ENCODE results near the gene UBB. TPM values are rescaled to one million over a fixed set of nuclear protein-coding genes. Genes with fewer than 3 reads are reported as not detected.
A peak's percentile ranks its signal among the peaks of the same experiment; 100 is the strongest.
"Not testable (repeated sequence)": the region's sequence is repeated elsewhere in the genome, so short reads cannot be mapped to it uniquely, and the experiment has no call there.

Gene UBB
- total RNA-seq, 1 donor from 2014 or later = 2,177 TPM

- H3K9me3 Mint-ChIP-seq = no peaks in the 10 kb centered on the region
- H3K4me1 Mint-ChIP-seq = no peaks in the 10 kb centered on the region
- no peak overlapping the region for H3K4me3 Mint-ChIP-seq
- no peaks in the 10 kb centered on the region for H3K27me3 Mint-ChIP-seq (ENCODE audit: low read depth)
- H3K27ac Mint-ChIP-seq (ENCODE audit: unreplicated experiment) = no peak overlapping the region
- TF ChIP-seq, protein P1, sequence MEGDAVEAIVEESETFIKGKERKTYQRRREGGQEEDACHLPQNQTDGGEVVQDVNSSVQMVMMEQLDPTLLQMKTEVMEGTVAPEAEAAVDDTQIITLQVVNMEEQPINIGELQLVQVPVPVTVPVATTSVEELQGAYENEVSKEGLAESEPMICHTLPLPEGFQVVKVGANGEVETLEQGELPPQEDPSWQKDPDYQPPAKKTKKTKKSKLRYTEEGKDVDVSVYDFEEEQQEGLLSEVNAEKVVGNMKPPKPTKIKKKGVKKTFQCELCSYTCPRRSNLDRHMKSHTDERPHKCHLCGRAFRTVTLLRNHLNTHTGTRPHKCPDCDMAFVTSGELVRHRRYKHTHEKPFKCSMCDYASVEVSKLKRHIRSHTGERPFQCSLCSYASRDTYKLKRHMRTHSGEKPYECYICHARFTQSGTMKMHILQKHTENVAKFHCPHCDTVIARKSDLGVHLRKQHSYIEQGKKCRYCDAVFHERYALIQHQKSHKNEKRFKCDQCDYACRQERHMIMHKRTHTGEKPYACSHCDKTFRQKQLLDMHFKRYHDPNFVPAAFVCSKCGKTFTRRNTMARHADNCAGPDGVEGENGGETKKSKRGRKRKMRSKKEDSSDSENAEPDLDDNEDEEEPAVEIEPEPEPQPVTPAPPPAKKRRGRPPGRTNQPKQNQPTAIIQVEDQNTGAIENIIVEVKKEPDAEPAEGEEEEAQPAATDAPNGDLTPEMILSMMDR (conservative IDR thresholded peaks at IDR 0.05) = no peak
- no peaks in the 10 kb centered on the region for H3K36me3 Mint-ChIP-seq (ENCODE audit: low read depth)
- no peak for DNase-seq (ENCODE audit: low read depth, low spot score)
Measured at GRCh38 chr17:16398270-16399267, 17.7 kb downstream of the UBB start.

GRCh38 chr17:16403847-16404246 lies 23.0 kb downstream of the UBB start:
- not testable (repeated sequence) for H3K4me1 Mint-ChIP-seq; H3K27me3 Mint-ChIP-seq (ENCODE audit: low read depth); H3K9me3 Mint-ChIP-seq; H3K36me3 Mint-ChIP-seq (ENCODE audit: low read depth); H3K27ac Mint-ChIP-seq (ENCODE audit: unreplicated experiment); H3K4me3 Mint-ChIP-seq; DNase-seq (ENCODE audit: low read depth, low spot score)

DNA sequence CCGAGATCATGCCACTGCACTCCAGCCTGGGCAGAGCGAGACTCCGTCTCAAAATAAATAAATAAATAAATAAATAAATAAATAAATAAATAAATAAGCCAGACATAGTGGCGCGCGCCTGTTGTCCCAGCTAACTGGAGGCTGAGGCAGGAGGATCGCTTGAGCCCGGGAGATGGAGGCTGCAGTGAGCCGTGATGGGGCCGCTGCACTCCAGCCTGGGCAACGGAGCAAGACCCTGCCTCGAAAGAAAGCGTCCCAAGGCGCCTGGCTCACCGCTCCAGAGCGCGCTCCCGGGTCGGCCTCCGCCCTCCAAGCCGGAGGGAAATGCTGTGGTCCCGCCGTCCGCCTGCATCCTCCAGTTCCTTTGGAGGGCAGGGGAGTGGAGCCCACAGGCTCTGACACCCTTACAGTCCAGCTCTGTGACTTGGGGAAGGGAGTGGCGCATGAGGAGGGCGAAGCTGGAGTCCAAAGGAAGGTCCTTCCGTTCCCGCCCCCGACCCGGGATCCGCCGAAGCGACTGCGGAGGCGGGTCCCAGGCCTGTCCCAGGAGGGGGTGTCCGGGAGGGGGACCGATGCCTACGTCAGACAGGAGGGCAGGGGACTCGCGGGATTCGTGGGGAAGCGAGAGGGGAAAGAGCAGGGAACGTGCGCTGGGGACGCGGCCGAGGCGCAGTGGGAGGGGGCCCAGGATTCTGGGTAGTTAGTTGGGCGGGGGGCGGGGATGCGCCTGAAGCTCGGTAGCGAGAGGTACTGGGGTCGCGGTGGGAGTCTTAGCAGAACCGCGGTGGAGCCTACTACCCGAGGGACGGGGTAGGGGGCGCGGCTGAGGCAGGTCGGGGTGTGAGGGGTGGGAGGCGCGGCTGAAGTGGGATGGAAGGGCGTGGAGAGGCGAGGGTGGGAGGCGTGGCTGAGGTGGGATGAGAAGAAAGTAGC lies 26.1 kb downstream of the UBB start:
- H3K9me3 Mint-ChIP-seq = no peaks in the 10 kb centered on the region
- peak overlapping the region; percentile 78 for H3K4me3 Mint-ChIP-seq
- peak; percentile 59 for DNase-seq (ENCODE audit: low read depth, low spot score)
- TF ChIP-seq, protein P1 (conservative IDR thresholded peaks at IDR 0.05) = no peak
- no peaks in the 10 kb centered on the region for H3K27me3 Mint-ChIP-seq (ENCODE audit: low read depth)
- no peak overlapping the region for H3K27ac Mint-ChIP-seq (ENCODE audit: unreplicated experiment)
- no peaks in the 10 kb centered on the region for H3K36me3 Mint-ChIP-seq (ENCODE audit: low read depth)
- H3K4me1 Mint-ChIP-seq = peaks cover 5% of the 10 kb centered on the region

DNA sequence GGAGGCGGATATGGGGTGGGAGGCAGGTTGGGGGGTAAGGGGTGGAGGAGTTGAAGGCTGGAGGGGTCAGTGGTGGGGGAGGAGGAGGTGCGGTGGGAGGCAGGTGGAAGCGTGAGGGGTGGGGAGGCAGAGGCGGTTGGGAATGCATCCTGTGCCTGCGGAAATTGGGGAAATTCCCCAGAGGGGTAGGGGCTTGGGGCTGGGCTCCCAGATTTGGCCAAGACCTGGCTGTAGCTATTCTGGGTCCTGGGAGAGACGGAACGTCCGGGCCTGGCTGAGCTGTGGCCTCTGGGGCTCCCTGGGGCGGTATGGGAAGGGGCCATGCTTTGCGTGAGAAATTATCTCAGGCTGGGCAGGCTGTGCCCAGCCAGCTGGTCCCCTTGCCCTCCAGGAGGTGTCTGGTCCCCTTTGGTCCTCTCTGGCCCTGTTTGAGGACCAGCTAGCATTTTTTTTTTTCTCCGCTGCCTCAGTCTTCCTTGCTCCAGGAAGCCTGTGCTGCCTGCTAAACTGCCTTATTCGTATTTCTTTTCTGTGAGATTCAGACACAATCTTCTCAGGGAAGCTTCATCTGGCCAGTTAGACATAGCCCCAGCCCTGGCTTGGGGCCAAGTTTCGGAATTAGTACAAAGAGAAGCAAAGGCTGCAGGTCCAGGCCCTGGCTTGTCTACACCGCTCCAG lies 27.2 kb downstream of the UBB start:
- Mint-ChIP-seq H3K4me3 (peak overlapping the region; percentile 72), H3K27me3 (ENCODE audit: low read depth) (no peaks in the 10 kb centered on the region), H3K4me1 (peaks cover 5% of the 10 kb centered on the region), H3K36me3 (ENCODE audit: low read depth) (no peaks in the 10 kb centered on the region), H3K27ac (ENCODE audit: unreplicated experiment) (no peak overlapping the region), H3K9me3 (no peaks in the 10 kb centered on the region)
- no peak for DNase-seq (ENCODE audit: low read depth, low spot score)
- TF ChIP-seq, protein P1 (conservative IDR thresholded peaks at IDR 0.05) = no peak

GRCh38 chr17:16415031-16415924 lies 34.4 kb downstream of the UBB start, which contains the start of gene TRPV2:
TRPV2 (plus strand) TSS chr17:16415571; CDS start chr17:16417669, 2,098 bp downstream.
- Mint-ChIP-seq H3K36me3 (ENCODE audit: low read depth) (no peaks in the 10 kb centered on the region), H3K27me3 (ENCODE audit: low read depth) (no peaks in the 10 kb centered on the region), H3K4me3 (no peak within 1 kb of the TSS), H3K27ac (ENCODE audit: unreplicated experiment) (no peak within 1 kb of the TSS), H3K9me3 (no peaks in the 10 kb centered on the region), H3K4me1 (peaks cover 27% of the 10 kb centered on the region)
- TF ChIP-seq, protein P1 (conservative IDR thresholded peaks at IDR 0.05) = no peak
- DNase-seq (ENCODE audit: low read depth, low spot score) = no peak

Data from neural crest cell (in vitro differentiated cells).